Body of pancreas (tissue), 4 donors: Measurements from ENCODE around the gene PBX2. TPM values are rescaled to one million over a fixed set of nuclear protein-coding genes. Genes with fewer than 3 reads are reported as not detected.
A peak's percentile ranks its signal among the peaks of the same experiment; 100 is the strongest.

Experiments
- ATAC-seq: fragments of 150-250 bp; one replicate; pipeline ENCODE4 v1.9.1; 2016
- DNase-seq, 4 donors: peaks; one replicate each; pipeline ENCODE4 v3.0.0-alpha.2; 2019
- H3K27ac ChIP-seq, 4 donors: fragments of 200-600 bp; sonication (generic); 1 replicate in 3 of 4; 2 replicates in 1 of 4; pipeline versions ENCODE4 v1.5.1 to v1.6.1; 2016 to 2019; ENCODE audit warnings: mild to moderate bottlenecking in 1 of 4, mixed read lengths in 1 of 4, moderate library complexity in 1 of 4
- H3K27me3 ChIP-seq, 2 donors: fragments of 200-600 bp; sonication (generic); one replicate each; pipeline ENCODE4 v1.6.0; 2016; ENCODE audit warnings: mild to moderate bottlenecking in 1 of 2
- H3K36me3 ChIP-seq, 2 donors: fragments of 200-600 bp; sonication (generic); replicated peaks in 1 of 2; 2 replicates each; pipeline ENCODE4 v1.5.1; 2016; ENCODE audit warnings: low read depth in 2 of 2; ENCODE audit not compliant: insufficient read depth in 1 of 2
- H3K4me1 ChIP-seq: fragments of 200-600 bp; sonication (generic); one replicate; pipeline ENCODE4 v1.6.0; 2016
- H3K4me3 ChIP-seq, 2 donors: fragments of 200-600 bp; sonication (generic); 1 replicate in 1 of 2; 2 replicates in 1 of 2; pipeline ENCODE4 v1.5.1; 2016 to 2019
- H3K9me3 ChIP-seq, 3 donors: fragments of 200-600 bp; sonication (generic); 1 replicate in 2 of 3; 2 replicates in 1 of 3; pipeline ENCODE4 v1.5.1; 2016
- POLR2A ChIP-seq, 3 donors: fragments of 450-650 bp; IDR thresholded peaks; one replicate each; pipeline ENCODE4 v1.6.1; 2016; ENCODE audit warnings: antibody characterized with exemption in 3 of 3, mild to moderate bottlenecking in 2 of 3
- WGBS, 2 donors: methylation state at CpG; one replicate each; pipeline ENCODE4 v1.1.5; 2017; 5-methylcytosine and 5-hydroxymethylcytosine counted together
- intact Hi-C: fragments of 100-400 bp; cut with DNase I; formaldehyde crosslinking; loops from one replicate; pipeline ENCODE4 v1.15.1; 2023
- total RNA-seq, 2 donors: library from RNA; depleted of rRNA; stranded (reverse); fragments of >200 nt; gene quantifications; one replicate each; pipeline ENCODE4 v1.1.0, GENCODE V29; 2016
- TF ChIP-seq, protein P1 (sequence below), 7 experiments: fragments of 450-650 bp in 4 of 7; fragments of 200-600 bp in 3 of 7; sonication (generic) in 3 of 7; IDR thresholded peaks; one replicate each; pipeline ENCODE4 v1.5.1; 2016 to 2019; ENCODE audit warnings: antibody characterized with exemption in 7 of 7

Gene PBX2
- total RNA-seq, 2 donors from 2014 or later, result 28.8 to 31.3 TPM

DNA sequence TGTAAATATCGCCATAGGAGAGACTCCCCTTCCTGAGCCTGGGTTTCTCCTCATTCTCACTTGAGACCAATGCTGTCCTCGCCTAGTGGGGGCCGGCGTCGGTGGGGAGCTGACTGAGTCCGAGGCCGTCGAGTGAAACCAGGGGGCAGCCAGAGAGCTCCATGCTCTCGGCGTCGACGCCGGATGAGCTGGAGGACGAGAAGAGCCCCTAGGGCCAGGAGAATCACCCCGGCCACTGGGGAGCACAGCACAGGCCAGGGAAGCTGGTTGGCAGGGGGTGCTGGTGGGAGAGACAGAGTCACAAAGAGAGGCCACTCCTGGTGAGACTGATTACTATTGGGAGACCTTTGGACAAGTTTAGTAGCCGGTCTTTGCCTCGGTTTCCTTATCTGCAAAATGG, 8.9 kb upstream of the PBX2 start:
- 68 to 79% methylated on average over 13 to 17 of the region's 17 CpGs for WGBS, 2 donors
- no peak for DNase-seq
- intact Hi-C loops, result no loop called here

DNA sequence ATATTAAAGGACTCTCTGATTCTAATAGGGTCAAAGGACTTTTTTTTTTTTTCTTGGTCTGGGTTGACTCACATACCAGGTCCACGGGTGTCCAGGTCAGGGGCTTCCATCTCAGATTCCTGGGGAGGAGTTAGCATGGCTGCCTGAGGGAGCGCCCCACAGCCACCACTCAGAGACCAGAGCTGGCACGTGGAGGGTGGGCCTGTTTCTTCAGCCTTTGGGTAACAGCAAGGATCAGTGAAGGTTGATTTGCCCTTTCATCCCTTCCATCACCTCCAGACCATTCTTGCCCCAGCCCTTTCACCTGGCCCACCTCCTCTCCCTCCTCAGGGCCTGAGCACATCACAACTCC, 8.3 kb upstream of the PBX2 start:
- Histone ChIP-seq H3K9me3 (no peaks in the 10 kb centered on the region), H3K4me1 (peaks cover 20% of the 10 kb centered on the region), H3K4me3 (no peak overlapping the region), H3K27me3 (no peaks in the 10 kb centered on the region), H3K36me3 (no peaks in the 10 kb centered on the region), H3K27ac (no peak overlapping the region)
- ATAC-seq (no peak), DNase-seq (no peak)
- WGBS, 2 donors, result 59 to 60% methylated on average over 3 of the region's 3 CpGs
- intact Hi-C loops, result no loop called here
- TF ChIP-seq POLR2A (IDR thresholded peaks at IDR 0.05), result no peak
- TF ChIP-seq, protein P1, sequence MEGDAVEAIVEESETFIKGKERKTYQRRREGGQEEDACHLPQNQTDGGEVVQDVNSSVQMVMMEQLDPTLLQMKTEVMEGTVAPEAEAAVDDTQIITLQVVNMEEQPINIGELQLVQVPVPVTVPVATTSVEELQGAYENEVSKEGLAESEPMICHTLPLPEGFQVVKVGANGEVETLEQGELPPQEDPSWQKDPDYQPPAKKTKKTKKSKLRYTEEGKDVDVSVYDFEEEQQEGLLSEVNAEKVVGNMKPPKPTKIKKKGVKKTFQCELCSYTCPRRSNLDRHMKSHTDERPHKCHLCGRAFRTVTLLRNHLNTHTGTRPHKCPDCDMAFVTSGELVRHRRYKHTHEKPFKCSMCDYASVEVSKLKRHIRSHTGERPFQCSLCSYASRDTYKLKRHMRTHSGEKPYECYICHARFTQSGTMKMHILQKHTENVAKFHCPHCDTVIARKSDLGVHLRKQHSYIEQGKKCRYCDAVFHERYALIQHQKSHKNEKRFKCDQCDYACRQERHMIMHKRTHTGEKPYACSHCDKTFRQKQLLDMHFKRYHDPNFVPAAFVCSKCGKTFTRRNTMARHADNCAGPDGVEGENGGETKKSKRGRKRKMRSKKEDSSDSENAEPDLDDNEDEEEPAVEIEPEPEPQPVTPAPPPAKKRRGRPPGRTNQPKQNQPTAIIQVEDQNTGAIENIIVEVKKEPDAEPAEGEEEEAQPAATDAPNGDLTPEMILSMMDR (IDR thresholded peaks at IDR 0.05), result no peak

More for the DNA sequence above, 8.9 kb upstream of the PBX2 start:
- H3K27me3 ChIP-seq, result no peaks in the 10 kb centered on the region
- no peaks in the 10 kb centered on the region for H3K36me3 ChIP-seq
- no peaks in the 10 kb centered on the region for H3K9me3 ChIP-seq
- no peak overlapping the region for H3K4me3 ChIP-seq
- peaks cover 20% of the 10 kb centered on the region for H3K4me1 ChIP-seq
- no peak overlapping the region for H3K27ac ChIP-seq
- TF ChIP-seq, protein P1 (IDR thresholded peaks at IDR 0.05), result no peak
- TF ChIP-seq POLR2A (IDR thresholded peaks at IDR 0.05), result no peak
- no peak for ATAC-seq

DNA sequence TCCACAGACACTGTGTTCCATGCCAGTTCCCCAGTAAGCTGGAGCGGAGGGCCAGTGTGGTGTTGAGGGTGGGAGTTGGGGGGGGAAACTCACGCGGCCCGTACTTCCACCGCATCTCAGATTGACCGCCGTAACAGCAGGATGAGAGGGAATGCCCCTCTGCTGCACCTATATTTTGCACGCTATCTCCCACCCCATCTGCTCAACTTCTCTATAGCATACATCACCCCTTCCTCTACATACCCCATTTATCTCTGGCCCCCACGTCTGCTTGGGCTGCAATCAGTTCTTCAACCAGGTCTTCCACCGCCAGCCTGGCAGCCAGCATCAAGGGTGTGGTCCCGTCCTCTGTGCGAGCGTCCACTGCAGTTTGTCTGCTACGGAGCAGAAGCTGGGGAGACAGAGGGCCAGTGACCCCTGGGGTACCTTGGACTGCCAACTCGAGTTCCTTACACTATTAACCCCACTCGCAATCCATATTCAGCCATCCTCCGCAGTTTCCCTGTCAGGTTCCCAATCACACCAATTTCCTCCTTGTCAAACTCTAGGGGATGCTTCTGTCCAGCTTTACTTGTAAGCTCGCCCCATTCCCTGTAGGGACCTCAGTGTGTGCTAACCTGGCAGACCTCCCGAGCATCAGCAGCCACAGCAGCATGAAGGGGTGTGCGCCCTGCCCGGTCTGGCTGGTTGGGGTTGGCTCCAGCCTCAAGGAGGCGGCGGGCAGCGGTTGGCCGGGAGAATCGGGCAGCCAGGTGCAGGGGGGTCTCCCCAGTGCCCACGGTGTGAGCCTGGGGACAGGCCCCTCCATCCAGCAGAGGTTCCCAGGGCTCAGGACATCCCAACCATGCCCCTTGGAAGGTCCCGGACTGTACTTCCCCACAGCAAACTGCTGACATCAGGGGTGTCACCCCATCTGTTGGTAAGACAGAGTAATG, 6.9 kb upstream of the PBX2 start:
- Histone ChIP-seq H3K27ac (peak overlapping the region; percentile 95 to 100 (median 99)), H3K4me1 (peaks cover 20% of the 10 kb centered on the region), H3K36me3 (no peaks in the 10 kb centered on the region), H3K4me3 (peak overlapping the region in 1 of 2 donors; percentile 10), H3K9me3 (no peaks in the 10 kb centered on the region), H3K27me3 (no peaks in the 10 kb centered on the region)
- peak in 1 of 4 donors; percentile 39 for DNase-seq
- WGBS, 2 donors, result 21 to 24% methylated on average over 20 to 27 of the region's 28 CpGs
- intact Hi-C loops, result no loop called here
- TF ChIP-seq, protein P1 (IDR thresholded peaks at IDR 0.05), result no peak
- no peak for TF ChIP-seq POLR2A (IDR thresholded peaks at IDR 0.05)
- ATAC-seq, result no peak

DNA sequence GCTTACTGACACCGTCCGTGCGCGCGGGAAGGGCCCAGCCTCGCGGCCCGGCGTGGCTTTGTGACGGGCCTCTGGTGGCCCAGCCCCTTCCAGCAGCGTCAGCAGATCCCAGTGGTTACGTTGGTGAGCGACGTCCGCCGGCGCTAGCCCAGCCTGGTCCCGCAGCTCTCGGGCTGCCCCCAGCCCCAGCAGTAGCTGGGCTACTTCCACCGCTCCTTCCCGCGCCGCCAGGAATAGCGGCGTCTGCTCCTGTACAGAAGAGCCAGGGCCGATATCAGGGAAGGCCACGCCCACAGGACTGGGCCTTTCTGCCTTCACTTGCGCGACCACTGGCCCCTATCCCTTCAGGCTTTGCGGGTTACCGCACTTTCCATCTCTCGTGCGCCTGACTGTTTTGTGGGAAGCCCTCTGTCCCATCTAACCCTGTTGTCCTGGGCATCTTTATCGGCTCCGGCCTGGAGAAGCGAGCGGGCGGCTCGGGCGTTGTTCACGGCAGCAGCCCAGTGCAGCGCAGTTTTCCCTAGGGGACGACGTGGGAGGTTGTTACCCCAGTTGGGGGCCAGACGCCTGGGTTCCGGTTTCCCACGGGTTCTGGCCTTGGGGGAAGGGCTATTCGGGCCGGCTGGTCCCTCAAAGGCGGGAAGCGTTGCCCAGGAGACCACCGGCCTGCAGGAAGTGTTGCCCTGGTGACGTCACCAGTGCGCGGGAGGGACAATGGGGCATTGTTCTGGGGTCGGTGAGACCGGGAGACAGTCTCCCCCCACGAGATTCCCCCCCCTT, 6.1 kb upstream of the PBX2 start:
- intact Hi-C loops, result no loop called here
- TF ChIP-seq, protein P1 (IDR thresholded peaks at IDR 0.05), result peak in 1 of 7 experiments; percentile 9
- TF ChIP-seq POLR2A (IDR thresholded peaks at IDR 0.05), result peak; percentile 97 to 99 (median 99)
- WGBS, 2 donors, result 0% methylated on average over 2 to 58 of the region's 58 CpGs

More for the DNA sequence above, 6.1 kb upstream of the PBX2 start:
- peaks cover 21% of the 10 kb centered on the region for H3K4me1 ChIP-seq
- H3K9me3 ChIP-seq, result no peaks in the 10 kb centered on the region
- peak overlapping the region; percentile 10 to 61 for H3K4me3 ChIP-seq
- H3K36me3 ChIP-seq, result no peaks in the 10 kb centered on the region
- H3K27ac ChIP-seq, result peak overlapping the region; percentile 95 to 100 (median 99)
- ATAC-seq (peak; percentile 34), DNase-seq (peak; percentile 87 to 93 (median 90))
- no peaks in the 10 kb centered on the region for H3K27me3 ChIP-seq
